Pancreas (tissue), 10 donors: ENCODE results near the gene MPL. TPM values are rescaled to one million over a fixed set of nuclear protein-coding genes. Genes with fewer than 3 reads are reported as not detected.

Experiments used
- ATAC-seq, 4 donors: fragments of 200-7000 bp; cut with Tn5 transposase; one replicate each; pipeline versions ENCODE4 v1.8.0 to v1.9.1; 2020; ENCODE audit warnings: mild to moderate bottlenecking in 4 of 4, moderate library complexity in 4 of 4
- DNase-seq, 6 donors: peaks; one replicate each; pipeline ENCODE4 v3.0.0-alpha.2; 2020
- FAIRE-seq: peaks from 2 replicates; lab custom pipeline; 2012; peaks lifted over from hg19 to GRCh38; lab: Jason Lieb, UNC
- H3K27ac ChIP-seq, 4 donors: fragments of 200-600 bp; sonication (generic); 1 replicate in 3 of 4; 2 replicates in 1 of 4; pipeline versions ENCODE4 v1.5.0 to v1.8.0; 2020
- H3K27me3 ChIP-seq, 4 donors: fragments of 200-600 bp; one replicate each; pipeline ENCODE4 v1.8.0; 2021
- H3K36me3 ChIP-seq, 3 donors: fragments of 200-600 bp; sonication (generic) in 1 of 3; one replicate each; pipeline versions ENCODE4 v1.5.0 to v1.8.0; 2020 to 2021
- H3K4me1 ChIP-seq, 3 donors: fragments of 200-600 bp; one replicate each; pipeline ENCODE4 v1.8.0; 2021
- H3K4me3 ChIP-seq, 4 donors: fragments of 200-600 bp; sonication (generic) in 2 of 4; one replicate each; pipeline versions ENCODE4 v1.5.0 to v1.8.0; 2020 to 2021
- H3K9me3 ChIP-seq, 4 donors: fragments of 200-600 bp; one replicate each; pipeline ENCODE4 v1.8.0; 2021
- WGBS, 2 donors: extraction: QIAGEN DNeasy Blood & Tissue Kit; methylation state at CpG; one replicate each; pipeline ENCODE4 v1.1.7; 2013; 5-methylcytosine and 5-hydroxymethylcytosine counted together
- intact Hi-C, 3 donors: fragments of 100-400 bp; cut with DNase I; formaldehyde crosslinking; loops; one replicate each; pipeline versions ENCODE4 v1.11.1 to v1.14.2; 2022
- polyA plus RNA-seq, 2 donors: library from polyadenylated mRNA; stranded (reverse); fragments of 200-250 nt; gene quantifications; one replicate each; pipeline ENCODE4 v1.2.3, GENCODE V29; 2013
- total RNA-seq, 6 donors: library from RNA; stranded (reverse); fragmentation: NEBNext Ultra II Directional in 4 of 6; extraction: Animal tissue kit (Norgen Biotek cat#: 25700) in 4 of 6; gene quantifications; one replicate each; pipeline versions ENCODE4 v1.2.1 to v1.2.4, GENCODE V29; 2021 to 2023
- TF ChIP-seq, protein P1 (sequence below), 4 donors: fragments of 200-600 bp; sonication (generic) in 3 of 4; IDR thresholded peaks; one replicate each; pipeline versions ENCODE4 v1.5.0 to v1.8.0; 2021; ENCODE audit warnings: antibody characterized with exemption in 4 of 4
- donor health status: healthy with polysubstance abuse.
- donor health status: DM: no; HTN: no; CAD: no; lungs with moderate emphysema.
- donor health status: DM: no; HTN: no; CAD: no.
- donor health status: control.
- donor health status: control.
- donor health status: Bipolar disorder and iron deficiency.
- donor health status: DM: yes; HTN: yes; CAD: no.
- donor health status: DM: no; HTN: no; CAD: no.
- donor health status: DM: no; HTN: no; CAD: no.
- donor health status: DM: yes; HTN: yes; CAD: no.

Gene MPL
- total and polyA plus RNA-seq, 8 donors: 0.08 to 0.43 (median 0.12) TPM; not detected in 2

DNA sequence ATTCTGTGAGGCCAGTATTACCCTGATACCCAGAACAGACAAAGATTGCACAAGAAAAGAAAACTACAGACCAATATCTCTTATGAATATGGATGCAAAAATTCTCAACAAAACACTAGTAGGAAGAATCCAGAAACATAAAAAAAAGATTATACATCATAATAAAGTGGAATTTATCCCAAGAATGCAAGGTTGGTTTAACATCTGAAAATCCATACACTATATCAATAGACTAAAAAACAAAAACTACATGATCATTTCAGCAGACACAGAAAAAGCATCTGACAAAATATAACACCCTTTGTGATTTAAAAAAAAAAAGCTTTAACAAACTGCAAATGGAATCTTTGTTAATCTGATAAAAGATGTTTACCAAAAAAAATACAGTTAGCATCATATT is 12.2 kb upstream of the MPL start:
- Histone ChIP-seq H3K9me3 (no peaks in the 10 kb centered on the region), H3K36me3 (no peaks in the 10 kb centered on the region), H3K4me1 (no peaks in the 10 kb centered on the region), H3K27me3 (no peaks in the 10 kb centered on the region), H3K27ac (no peak overlapping the region), H3K4me3 (no peak overlapping the region)
- intact Hi-C loops: no loop called here
- ATAC-seq: no peak
- no peak for FAIRE-seq
- no peak for DNase-seq
- TF ChIP-seq, protein P1, sequence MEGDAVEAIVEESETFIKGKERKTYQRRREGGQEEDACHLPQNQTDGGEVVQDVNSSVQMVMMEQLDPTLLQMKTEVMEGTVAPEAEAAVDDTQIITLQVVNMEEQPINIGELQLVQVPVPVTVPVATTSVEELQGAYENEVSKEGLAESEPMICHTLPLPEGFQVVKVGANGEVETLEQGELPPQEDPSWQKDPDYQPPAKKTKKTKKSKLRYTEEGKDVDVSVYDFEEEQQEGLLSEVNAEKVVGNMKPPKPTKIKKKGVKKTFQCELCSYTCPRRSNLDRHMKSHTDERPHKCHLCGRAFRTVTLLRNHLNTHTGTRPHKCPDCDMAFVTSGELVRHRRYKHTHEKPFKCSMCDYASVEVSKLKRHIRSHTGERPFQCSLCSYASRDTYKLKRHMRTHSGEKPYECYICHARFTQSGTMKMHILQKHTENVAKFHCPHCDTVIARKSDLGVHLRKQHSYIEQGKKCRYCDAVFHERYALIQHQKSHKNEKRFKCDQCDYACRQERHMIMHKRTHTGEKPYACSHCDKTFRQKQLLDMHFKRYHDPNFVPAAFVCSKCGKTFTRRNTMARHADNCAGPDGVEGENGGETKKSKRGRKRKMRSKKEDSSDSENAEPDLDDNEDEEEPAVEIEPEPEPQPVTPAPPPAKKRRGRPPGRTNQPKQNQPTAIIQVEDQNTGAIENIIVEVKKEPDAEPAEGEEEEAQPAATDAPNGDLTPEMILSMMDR (IDR thresholded peaks at IDR 0.05): no peak

DNA sequence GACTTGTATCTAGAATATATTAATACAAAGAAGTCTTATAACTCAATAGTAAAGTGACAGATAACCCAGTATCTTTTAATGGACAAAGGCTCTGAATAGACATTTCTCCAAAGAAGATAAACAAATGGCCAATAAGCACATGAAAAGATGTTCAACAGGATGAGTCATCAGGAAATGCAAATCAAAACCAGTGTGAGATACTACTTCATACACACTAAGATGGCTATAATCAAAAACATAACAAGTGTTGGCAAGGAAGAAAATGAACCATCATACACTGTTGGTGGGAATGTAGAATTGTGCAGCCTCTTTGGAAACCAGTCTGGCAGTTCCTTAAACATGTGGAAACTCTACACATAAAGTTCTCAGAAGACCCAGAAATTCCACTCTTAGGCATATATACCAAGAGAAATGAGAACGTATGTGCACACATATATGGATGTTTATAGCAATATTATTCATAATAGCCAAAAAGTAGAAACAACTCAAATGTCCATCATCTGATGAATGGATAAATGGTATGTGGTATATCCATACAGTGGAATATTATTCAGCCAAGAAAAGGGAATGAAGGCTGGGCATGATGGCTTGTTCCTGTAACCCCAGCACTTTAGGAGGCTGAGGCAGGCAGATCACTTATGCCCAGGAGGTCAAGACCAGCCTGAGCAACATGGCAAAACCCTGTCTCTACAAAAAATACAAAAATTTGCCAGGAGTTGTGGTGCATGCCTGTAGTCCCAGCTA is 9.9 kb upstream of the MPL start:
- Histone ChIP-seq H3K27ac (no peak overlapping the region), H3K27me3 (no peaks in the 10 kb centered on the region), H3K4me3 (no peak overlapping the region), H3K36me3 (no peaks in the 10 kb centered on the region), H3K9me3 (no peaks in the 10 kb centered on the region), H3K4me1 (no peaks in the 10 kb centered on the region)
- DNase-seq: no peak
- no peak for FAIRE-seq
- ATAC-seq: no peak
- WGBS, 2 donors: 90 to 95% methylated on average over 1 of the region's 1 CpG
- intact Hi-C loops: no loop called here
- TF ChIP-seq, protein P1 (IDR thresholded peaks at IDR 0.05): no peak

DNA sequence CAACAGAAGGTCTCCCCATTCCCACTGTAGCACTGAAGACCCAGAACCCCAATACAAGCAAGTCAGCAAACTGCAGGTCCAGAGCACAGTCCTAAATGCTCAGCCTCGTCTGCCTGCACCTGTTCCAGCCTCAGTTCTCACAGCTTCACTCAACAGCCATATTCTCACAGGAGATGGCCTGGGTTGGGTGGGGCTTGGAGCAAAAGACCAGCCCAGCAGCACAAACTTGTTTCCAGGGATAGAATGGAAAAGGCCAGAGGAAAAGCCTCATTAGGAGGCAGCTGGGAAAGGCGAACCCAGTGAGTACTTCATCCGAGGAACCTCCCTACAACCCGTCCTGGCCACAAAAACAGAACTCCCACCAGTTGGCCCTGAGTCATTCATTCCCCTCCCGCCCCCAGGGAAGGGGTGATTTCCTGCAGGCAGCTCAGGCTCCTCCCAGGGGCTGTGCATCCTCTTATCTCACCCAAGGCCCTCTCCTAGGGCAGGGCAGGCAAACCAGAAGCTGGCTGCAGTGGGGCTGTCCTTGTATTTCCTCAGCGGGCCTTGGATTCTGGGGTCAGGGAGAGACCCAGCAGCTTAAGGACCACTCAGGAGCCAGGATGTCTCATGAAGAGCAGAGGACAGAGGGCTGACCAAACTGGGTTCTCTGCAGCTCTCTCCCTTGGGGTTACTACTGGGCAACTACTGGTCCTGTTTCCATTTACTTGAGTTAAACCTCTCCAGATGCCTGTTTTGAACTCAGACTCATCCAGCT is 7.4 kb upstream of the MPL start:
- ATAC-seq (peak in 3 of 4 donors; percentile 47 to 79 (median 77)), DNase-seq (no peak), FAIRE-seq (no peak)
- Histone ChIP-seq H3K27me3 (no peaks in the 10 kb centered on the region), H3K27ac (no peak overlapping the region), H3K9me3 (no peaks in the 10 kb centered on the region), H3K4me1 (no peaks in the 10 kb centered on the region), H3K36me3 (no peaks in the 10 kb centered on the region), H3K4me3 (no peak overlapping the region)
- WGBS, 2 donors: 75 to 81% methylated on average over 6 of the region's 6 CpGs
- TF ChIP-seq, protein P1 (IDR thresholded peaks at IDR 0.05): no peak
- intact Hi-C loops: no loop called here

DNA sequence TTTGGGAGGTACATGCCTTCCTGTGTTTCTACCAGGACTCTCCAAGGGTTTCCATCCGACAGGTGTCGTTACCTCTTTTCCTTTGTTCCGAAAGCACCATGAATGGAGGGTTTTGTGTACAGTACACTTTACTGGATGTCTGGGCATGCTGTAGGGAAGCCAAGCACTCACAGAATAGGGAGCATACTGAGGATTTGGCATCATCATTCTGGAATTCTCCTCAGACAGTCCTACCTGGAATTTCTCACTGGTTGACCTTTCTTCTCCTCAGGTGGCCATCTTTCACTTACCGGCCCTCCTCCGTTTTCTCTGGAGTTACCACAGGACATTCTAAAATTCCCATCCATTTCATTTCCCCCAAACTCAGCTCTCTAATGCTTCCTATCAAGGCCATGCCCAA is 5.9 kb upstream of the MPL start:
- H3K27me3 ChIP-seq: no peaks in the 10 kb centered on the region
- H3K4me3 ChIP-seq: no peak overlapping the region
- no peak for FAIRE-seq
- intact Hi-C loops: no loop called here
- H3K27ac ChIP-seq: no peak overlapping the region
- WGBS, 2 donors: 95 to 97% methylated on average over 5 of the region's 5 CpGs
- H3K4me1 ChIP-seq: no peaks in the 10 kb centered on the region
- TF ChIP-seq, protein P1 (IDR thresholded peaks at IDR 0.05): no peak
- DNase-seq: no peak
- no peaks in the 10 kb centered on the region for H3K9me3 ChIP-seq
- ATAC-seq: no peak
- H3K36me3 ChIP-seq: no peaks in the 10 kb centered on the region
